Large intestine (tissue), 3 donors: ENCODE results near the gene HLA-DQB1. TPM values are rescaled to one million over a fixed set of nuclear protein-coding genes. Genes with fewer than 3 reads are reported as not detected.
"Not testable (repeated sequence)": the region's sequence is repeated elsewhere in the genome, so short reads cannot be mapped to it uniquely, and the experiment has no call there.

Experiments used
- DNase-seq, 2 donors: peaks; one replicate each; pipeline versions ENCODE4 v3.0.0 to v3.0.0-alpha.2; 2013
- H3K27ac ChIP-seq: one replicate; pipeline ENCODE4 v1.5.1; 2013; ENCODE audit warnings: low read length
- H3K27me3 ChIP-seq: 2 replicates; pipeline ENCODE4 v1.6.1; 2013; ENCODE audit warnings: low read length; ENCODE audit not compliant: control insufficient read depth, insufficient read depth
- H3K36me3 ChIP-seq: 2 replicates; pipeline ENCODE4 v1.6.1; 2013; ENCODE audit warnings: low read length; ENCODE audit not compliant: control insufficient read depth, insufficient read depth
- H3K4me1 ChIP-seq: one replicate; pipeline ENCODE4 v1.6.1; 2013; ENCODE audit warnings: low read length; ENCODE audit not compliant: control insufficient read depth, insufficient read depth
- H3K4me3 ChIP-seq: one replicate; pipeline ENCODE4 v1.5.1; 2013; ENCODE audit warnings: low read length
- H3K9me3 ChIP-seq: one replicate; pipeline ENCODE4 v1.6.1; 2013; ENCODE audit warnings: mild to moderate bottlenecking, low read depth, low read length, moderate library complexity; ENCODE audit not compliant: control insufficient read depth
- WGBS: methylation state at CpG from one replicate; pipeline ENCODE4 v1.1.5; 2013; ENCODE audit warnings: low lambda C conversion rate; ENCODE audit not compliant: insufficient coverage; 5-methylcytosine and 5-hydroxymethylcytosine counted together
- polyA plus RNA-seq: library from polyadenylated mRNA; unstranded; fragments of 120-200 nt; gene quantifications from one replicate; pipeline ENCODE4 v1.2.1, GENCODE V29; 2013

The HLA-DQB1 gene
- polyA plus RNA-seq, 1 donor = 23.7 TPM

DNA sequence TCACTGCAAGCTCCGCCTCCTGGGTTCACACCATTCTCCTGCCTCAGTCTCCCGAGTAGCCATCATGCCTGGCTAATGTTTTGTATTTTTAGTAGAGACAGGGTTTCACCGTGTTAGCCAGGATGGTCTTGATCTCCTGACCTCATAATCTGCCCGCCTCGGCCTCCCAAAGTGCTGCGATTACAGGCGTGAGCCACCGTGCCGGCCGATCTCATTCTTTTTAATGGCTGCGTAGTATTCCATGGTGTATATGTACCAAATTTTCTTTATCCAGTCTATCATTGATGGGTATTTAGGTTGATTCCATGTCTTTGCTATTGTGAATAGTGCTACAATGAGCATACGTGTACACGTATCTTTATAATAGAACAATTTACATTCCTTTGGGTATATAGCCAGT, 36.7 kb downstream of the HLA-DQB1 start:
- not testable (repeated sequence) for H3K36me3 ChIP-seq, H3K27ac ChIP-seq, DNase-seq, H3K4me3 ChIP-seq, H3K4me1 ChIP-seq, H3K27me3 ChIP-seq, H3K9me3 ChIP-seq
- WGBS = no CpG with 5 or more reads among the region's 13 CpGs

DNA sequence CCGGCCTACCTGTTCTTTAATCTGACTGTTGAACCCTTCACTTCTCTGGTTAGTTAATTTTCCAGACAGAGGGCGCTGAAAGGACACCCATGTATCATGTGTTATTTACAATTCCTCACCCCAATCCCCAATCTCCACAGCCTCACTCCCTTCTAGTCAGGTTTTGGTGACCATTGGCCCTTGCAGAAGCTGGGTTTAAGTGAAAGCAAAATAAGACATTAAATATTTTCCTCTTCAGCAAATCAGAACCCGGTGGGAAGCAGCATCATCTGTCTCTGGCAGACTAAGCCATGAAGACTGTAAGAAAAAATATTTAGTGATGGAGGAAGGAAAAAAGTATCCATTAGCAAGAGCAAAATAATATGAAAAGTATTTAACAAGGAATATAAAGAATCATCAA, 38.6 kb downstream of the HLA-DQB1 start:
- peak in 1 of 2 donors; percentile 18 for DNase-seq
- Histone ChIP-seq H3K9me3 (no peaks in the 10 kb centered on the region), H3K4me1 (no peaks in the 10 kb centered on the region), H3K27me3 (no peaks in the 10 kb centered on the region), H3K36me3 (no peaks in the 10 kb centered on the region), H3K4me3 (no peak overlapping the region), H3K27ac (no peak overlapping the region)
- 0% methylated on average over 1 of the region's 3 CpGs for WGBS

GRCh38 chr6:32627249-32627648, 39.2 kb downstream of the HLA-DQB1 start:
- Histone ChIP-seq H3K27me3 (no peaks in the 10 kb centered on the region), H3K4me1 (no peaks in the 10 kb centered on the region), H3K9me3 (no peaks in the 10 kb centered on the region), H3K4me3 (no peak overlapping the region), H3K36me3 (no peaks in the 10 kb centered on the region), H3K27ac (no peak overlapping the region)
- DNase-seq = no peak
- WGBS = no CpG with 5 or more reads among the region's 3 CpGs

DNA sequence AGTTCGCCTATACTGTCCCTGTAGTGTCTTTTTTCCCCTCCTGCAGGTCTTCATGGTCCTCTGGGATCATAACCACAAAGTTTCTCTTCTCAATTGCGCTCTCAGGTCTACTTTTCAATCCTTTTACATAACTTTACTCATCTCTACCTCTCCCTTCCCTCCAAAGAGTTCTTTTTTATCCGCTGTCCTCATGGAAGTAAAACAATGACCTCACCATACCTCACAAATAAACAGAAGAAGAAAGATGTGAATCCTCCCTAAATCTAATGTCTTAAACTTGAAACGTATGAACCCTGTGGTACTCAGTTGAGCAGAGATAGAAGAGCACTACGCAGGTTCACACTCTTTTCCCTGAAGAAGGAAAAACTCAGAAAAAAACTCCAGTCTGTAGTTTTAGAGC, 41.3 kb downstream of the HLA-DQB1 start:
- H3K27me3 ChIP-seq = no peaks in the 10 kb centered on the region
- H3K4me1 ChIP-seq = no peaks in the 10 kb centered on the region
- no peaks in the 10 kb centered on the region for H3K36me3 ChIP-seq
- DNase-seq = no peak
- WGBS = 0% methylated on average over 2 of the region's 5 CpGs
- no peaks in the 10 kb centered on the region for H3K9me3 ChIP-seq
- no peak overlapping the region for H3K4me3 ChIP-seq
- no peak overlapping the region for H3K27ac ChIP-seq

- no peaks in the 10 kb centered on the region for H3K9me3 ChIP-seq
- no peak for DNase-seq
Measured at GRCh38 chr6:32624565-32624964, 41.9 kb downstream of the HLA-DQB1 start.

DNA sequence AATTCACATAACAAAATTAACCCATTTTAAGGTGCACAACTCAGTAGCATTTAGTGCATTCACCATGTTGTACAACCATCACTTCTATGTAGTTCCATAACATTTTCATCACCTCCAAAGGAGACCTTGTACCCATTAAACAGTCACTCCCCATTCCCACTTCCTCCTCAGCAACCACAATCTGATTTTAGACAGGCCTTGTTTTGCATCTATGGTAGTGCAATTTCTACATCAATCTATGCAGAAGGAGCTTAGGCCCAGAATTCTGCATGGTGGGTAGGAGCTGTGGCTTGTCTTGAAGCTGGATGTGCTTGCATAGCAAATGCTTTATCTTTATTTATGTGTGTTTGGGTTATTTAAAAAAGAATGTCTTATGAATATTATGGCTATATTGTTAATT, 42.8 kb downstream of the HLA-DQB1 start:
- no peaks in the 10 kb centered on the region for H3K36me3 ChIP-seq
- no peaks in the 10 kb centered on the region for H3K9me3 ChIP-seq
- H3K27ac ChIP-seq = no peak overlapping the region
- no peak for DNase-seq
- H3K4me1 ChIP-seq = no peaks in the 10 kb centered on the region
- no peak overlapping the region for H3K4me3 ChIP-seq
- no peaks in the 10 kb centered on the region for H3K27me3 ChIP-seq

More at GRCh38 chr6:32624565-32624964, 41.9 kb downstream of the HLA-DQB1 start:
- no peak overlapping the region for H3K27ac ChIP-seq
- WGBS = no CpG with 5 or more reads among the region's 3 CpGs
- no peak overlapping the region for H3K4me3 ChIP-seq
- no peaks in the 10 kb centered on the region for H3K4me1 ChIP-seq
- no peaks in the 10 kb centered on the region for H3K36me3 ChIP-seq
- no peaks in the 10 kb centered on the region for H3K27me3 ChIP-seq

GRCh38 chr6:32622545-32623401, 43.7 kb downstream of the HLA-DQB1 start:
- no peak overlapping the region for H3K4me3 ChIP-seq
- no peaks in the 10 kb centered on the region for H3K4me1 ChIP-seq
- H3K27ac ChIP-seq = no peak overlapping the region
- no peaks in the 10 kb centered on the region for H3K27me3 ChIP-seq
- WGBS = no CpG with 5 or more reads among the region's 1 CpG
- H3K36me3 ChIP-seq = no peaks in the 10 kb centered on the region
- no peaks in the 10 kb centered on the region for H3K9me3 ChIP-seq
- DNase-seq = peak; percentile 15 to 27

DNA sequence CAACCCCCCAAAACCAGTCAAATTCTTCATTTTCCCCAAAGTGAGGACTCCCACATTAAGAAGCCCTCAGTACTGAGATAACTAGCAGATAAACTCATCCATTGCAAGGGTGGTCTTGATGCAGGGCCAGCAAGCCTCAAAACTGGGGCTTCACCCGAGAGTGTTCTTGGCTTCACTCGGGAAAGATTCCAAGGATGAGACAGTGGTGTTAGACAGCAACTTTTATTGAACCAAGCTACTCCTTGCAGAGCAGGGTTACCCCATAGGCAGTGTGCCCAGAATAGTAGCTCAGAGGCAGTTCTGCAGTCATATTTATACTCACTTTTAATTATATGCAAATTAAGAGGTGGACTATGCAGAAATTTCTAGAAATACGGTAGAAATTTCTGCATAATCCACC, 45.1 kb downstream of the HLA-DQB1 start:
- Histone ChIP-seq H3K9me3 (no peaks in the 10 kb centered on the region), H3K4me1 (no peaks in the 10 kb centered on the region), H3K27me3 (no peaks in the 10 kb centered on the region), H3K27ac (no peak overlapping the region), H3K36me3 (no peaks in the 10 kb centered on the region), H3K4me3 (no peak overlapping the region)
- no peak for DNase-seq
- no CpG with 5 or more reads among the region's 3 CpGs for WGBS

DNA sequence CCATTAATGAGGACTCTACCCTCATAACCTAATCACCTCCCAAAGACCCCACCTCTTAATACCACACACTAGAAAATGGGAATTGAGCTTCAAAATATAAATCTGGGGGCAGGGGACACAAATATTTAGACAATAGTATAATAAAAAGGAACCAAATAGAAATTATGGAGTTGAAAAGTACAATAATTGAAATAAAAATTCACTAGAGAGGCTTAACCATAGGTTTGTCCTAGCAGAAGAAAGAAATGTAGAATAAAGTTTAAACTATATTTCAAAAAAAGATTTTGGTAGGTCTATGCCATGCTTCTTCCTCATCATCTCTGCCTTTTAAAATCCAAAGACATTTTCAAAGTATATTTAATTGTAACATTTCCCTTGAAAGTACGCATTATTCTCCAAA, 48.7 kb downstream of the HLA-DQB1 start:
- Histone ChIP-seq H3K27ac (no peak overlapping the region), H3K4me1 (no peaks in the 10 kb centered on the region), H3K36me3 (no peaks in the 10 kb centered on the region), H3K27me3 (no peaks in the 10 kb centered on the region), H3K4me3 (no peak overlapping the region), H3K9me3 (no peaks in the 10 kb centered on the region)
- DNase-seq = no peak
- 100% methylated on average over 1 of the region's 1 CpG for WGBS

DNA sequence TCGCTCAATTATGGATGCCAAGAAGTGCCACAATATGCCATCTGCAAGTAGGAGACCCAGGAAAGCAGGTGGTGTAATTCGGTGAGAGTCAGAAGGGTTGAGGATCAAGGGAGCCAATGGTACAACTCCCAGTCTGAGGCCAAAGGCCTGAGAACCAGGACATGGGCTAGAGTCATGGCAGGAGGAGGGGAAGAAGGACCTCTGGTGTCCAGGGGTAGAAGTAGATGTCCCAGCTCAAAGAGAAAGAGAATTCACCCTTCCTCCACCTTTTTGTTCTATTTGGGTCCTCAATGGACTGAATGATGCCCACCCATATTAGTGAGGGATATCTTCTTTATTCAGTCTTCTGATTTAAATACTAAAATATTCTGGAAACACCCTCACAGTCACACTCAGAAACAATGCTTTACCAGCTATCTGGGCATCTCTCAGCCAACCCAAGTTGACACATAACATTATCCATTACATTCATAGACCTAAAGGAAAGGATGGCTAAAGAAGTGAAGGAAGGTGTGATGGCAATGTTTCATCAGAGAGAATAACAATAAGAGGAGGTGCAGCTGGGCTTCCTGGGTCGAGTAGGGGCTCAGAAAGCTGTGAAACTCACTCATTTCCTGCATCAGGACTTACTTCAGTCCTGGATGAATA, 50.4 kb downstream of the HLA-DQB1 start:
- H3K27me3 ChIP-seq = no peaks in the 10 kb centered on the region
- DNase-seq = no peak

More for the DNA sequence above, 50.4 kb downstream of the HLA-DQB1 start:
- Histone ChIP-seq H3K9me3 (no peaks in the 10 kb centered on the region), H3K27ac (no peak overlapping the region), H3K4me3 (no peak overlapping the region), H3K4me1 (no peaks in the 10 kb centered on the region), H3K36me3 (no peaks in the 10 kb centered on the region)
- 100% methylated on average over 1 of the region's 3 CpGs for WGBS
